Hepatocyte (in vitro differentiated cells): ENCODE results near the gene CLEC4M. TPM values are rescaled to one million over a fixed set of nuclear protein-coding genes. Genes with fewer than 3 reads are reported as not detected.

Experiments used
- DNase-seq: peaks from one replicate; pipeline ENCODE4 v3.0.0-alpha.2; 2016; ENCODE audit warnings: low spot score
- H2AFZ ChIP-seq: fragments of 200-600 bp; sonication (generic); 2 replicates; pipeline ENCODE4 v1.6.0; 2016; ENCODE audit warnings: antibody characterized with exemption, mild to moderate bottlenecking
- H3K27ac ChIP-seq: fragments of 200-600 bp; sonication (generic); 2 replicates; pipeline ENCODE4 v1.5.1; 2016; ENCODE audit warnings: mild to moderate bottlenecking
- H3K27me3 ChIP-seq: fragments of 200-600 bp; sonication (generic); 2 replicates; pipeline ENCODE4 v1.6.1; 2016
- H3K36me3 ChIP-seq: fragments of 200-600 bp; sonication (generic); replicated peaks from 2 replicates; pipeline ENCODE4 v1.5.1; 2016; ENCODE audit warnings: low read depth; ENCODE audit not compliant: insufficient read depth
- H3K4me1 ChIP-seq: fragments of 200-600 bp; sonication (generic); 2 replicates; pipeline ENCODE4 v1.5.1; 2016; ENCODE audit warnings: mild to moderate bottlenecking, moderate library complexity; ENCODE audit not compliant: insufficient read depth
- H3K4me2 ChIP-seq: fragments of 200-600 bp; sonication (generic); 2 replicates; pipeline ENCODE4 v1.6.0; 2016
- H3K4me3 ChIP-seq: fragments of 200-600 bp; sonication (generic); 2 replicates; pipeline ENCODE4 v1.5.1; 2016; ENCODE audit warnings: mild to moderate bottlenecking
- H3K79me2 ChIP-seq: fragments of 200-600 bp; sonication (generic); 2 replicates; pipeline ENCODE4 v1.6.0; 2017; ENCODE audit warnings: mild to moderate bottlenecking
- H3K9me2 ChIP-seq: fragments of 200-600 bp; sonication (generic); replicated peaks from 2 replicates; pipeline ENCODE4 v1.6.0; 2017; ENCODE audit warnings: mild to moderate bottlenecking; ENCODE audit not compliant: insufficient read depth
- H3K9me3 ChIP-seq: fragments of 200-600 bp; sonication (generic); 2 replicates; pipeline ENCODE4 v1.5.1; 2016; ENCODE audit warnings: low read depth, mild to moderate bottlenecking
- H4K20me1 ChIP-seq: fragments of 200-600 bp; sonication (generic); 2 replicates; pipeline ENCODE4 v1.6.0; 2016; ENCODE audit warnings: mild to moderate bottlenecking; ENCODE audit not compliant: insufficient read depth, poor library complexity, severe bottlenecking
- EZH2 ChIP-seq: fragments of 200-600 bp; sonication (generic); IDR thresholded peaks from 2 replicates; pipeline ENCODE4 v1.6.1; 2016; ENCODE audit warnings: antibody characterized with exemption, mild to moderate bottlenecking, borderline replicate concordance
- EZH2phosphoT487 ChIP-seq: fragments of 200-600 bp; sonication (generic); IDR thresholded peaks from one replicate; pipeline ENCODE4 v1.6.1; 2018; ENCODE audit warnings: antibody characterized with exemption, mild to moderate bottlenecking, low read depth, moderate library complexity; ENCODE audit not compliant: unreplicated experiment, severe bottlenecking
- WGBS: methylation state at CpG from one replicate; pipeline ENCODE4 v1.1.6; 2016; ENCODE audit warnings: low lambda C conversion rate; ENCODE audit errors: missing lambda C conversion rate; 5-methylcytosine and 5-hydroxymethylcytosine counted together
- polyA plus RNA-seq: library from polyadenylated mRNA; unstranded; fragments of >200 nt; fragmentation: Nextera tagmentation; extraction: Ambion mirVana; gene quantifications from 2 replicates; pipeline ENCODE4 v1.2.1, GENCODE V29; 2016
- total RNA-seq: library from RNA; depleted of rRNA; stranded (reverse); fragments of >200 nt; gene quantifications from 2 replicates; pipeline ENCODE4 v1.2.3, GENCODE V29; 2014
- TF ChIP-seq, protein P1 (sequence below): fragments of 200-600 bp; sonication (generic); IDR thresholded peaks from 2 replicates; pipeline ENCODE4 v1.5.1; 2016; ENCODE audit warnings: antibody characterized with exemption, mild to moderate bottlenecking; ENCODE audit not compliant: poor library complexity

CLEC4M gene
- total and polyA plus RNA-seq, 2 experiments from 2014 or later, result 0.07 TPM; not detected in 1

DNA sequence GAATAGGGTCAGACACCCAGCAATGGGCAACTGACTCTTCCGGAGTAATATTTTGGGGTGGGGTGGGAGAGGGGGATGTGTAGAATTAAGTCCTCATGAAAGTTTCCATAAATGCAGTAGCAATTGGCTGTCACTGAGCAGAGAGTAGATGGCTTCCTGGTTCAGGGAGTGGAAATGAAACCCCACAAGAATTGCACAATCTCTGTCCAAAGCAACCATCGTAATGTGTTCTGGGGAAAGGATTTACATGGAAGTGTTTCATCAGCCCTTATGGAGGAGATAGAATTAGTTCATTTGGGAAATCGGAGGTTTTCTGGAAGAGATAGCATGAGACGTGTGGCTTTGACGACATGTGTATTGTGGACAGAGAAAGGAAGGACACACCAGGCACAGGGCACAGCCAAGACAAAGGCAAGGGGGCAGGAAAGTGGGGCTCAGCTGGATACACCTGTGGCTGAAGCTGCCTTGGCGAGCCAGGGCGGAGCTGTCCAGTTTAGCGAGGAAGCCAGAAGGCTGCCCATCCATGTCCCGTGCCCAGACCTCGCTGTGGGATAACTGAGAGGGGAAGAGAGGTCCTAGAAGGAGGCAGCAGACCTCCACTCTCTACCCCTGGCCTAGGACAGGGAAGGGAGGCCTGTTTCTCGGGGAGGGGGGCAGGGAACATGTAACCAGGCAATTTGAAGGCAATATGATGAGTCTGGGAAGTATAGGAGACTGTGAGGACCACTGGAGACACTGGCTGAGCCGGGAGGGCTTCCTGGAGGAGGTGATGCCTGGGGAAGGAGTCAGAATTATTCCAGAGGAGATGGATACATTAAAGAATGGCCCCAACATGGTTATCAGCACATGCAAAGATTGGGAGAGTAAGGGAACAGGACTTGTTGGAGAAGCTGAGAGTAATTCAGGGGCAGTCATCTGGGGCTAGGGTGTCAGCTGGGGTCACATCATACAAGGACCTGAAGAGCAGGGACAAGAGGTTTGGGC, 28.5 kb upstream of the CLEC4M start:
- H2AFZ ChIP-seq, result no peak overlapping the region
- H3K27ac ChIP-seq, result no peak overlapping the region
- no peaks in the 10 kb centered on the region for H3K36me3 ChIP-seq
- H3K4me3 ChIP-seq, result no peak overlapping the region
- TF ChIP-seq, protein P1, sequence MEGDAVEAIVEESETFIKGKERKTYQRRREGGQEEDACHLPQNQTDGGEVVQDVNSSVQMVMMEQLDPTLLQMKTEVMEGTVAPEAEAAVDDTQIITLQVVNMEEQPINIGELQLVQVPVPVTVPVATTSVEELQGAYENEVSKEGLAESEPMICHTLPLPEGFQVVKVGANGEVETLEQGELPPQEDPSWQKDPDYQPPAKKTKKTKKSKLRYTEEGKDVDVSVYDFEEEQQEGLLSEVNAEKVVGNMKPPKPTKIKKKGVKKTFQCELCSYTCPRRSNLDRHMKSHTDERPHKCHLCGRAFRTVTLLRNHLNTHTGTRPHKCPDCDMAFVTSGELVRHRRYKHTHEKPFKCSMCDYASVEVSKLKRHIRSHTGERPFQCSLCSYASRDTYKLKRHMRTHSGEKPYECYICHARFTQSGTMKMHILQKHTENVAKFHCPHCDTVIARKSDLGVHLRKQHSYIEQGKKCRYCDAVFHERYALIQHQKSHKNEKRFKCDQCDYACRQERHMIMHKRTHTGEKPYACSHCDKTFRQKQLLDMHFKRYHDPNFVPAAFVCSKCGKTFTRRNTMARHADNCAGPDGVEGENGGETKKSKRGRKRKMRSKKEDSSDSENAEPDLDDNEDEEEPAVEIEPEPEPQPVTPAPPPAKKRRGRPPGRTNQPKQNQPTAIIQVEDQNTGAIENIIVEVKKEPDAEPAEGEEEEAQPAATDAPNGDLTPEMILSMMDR, result no peak
- TF ChIP-seq EZH2, result no peak
- no peak for TF ChIP-seq EZH2phosphoT487
- 60% methylated on average over 12 of the region's 12 CpGs for WGBS
- no peaks in the 10 kb centered on the region for H3K9me2 ChIP-seq
- H3K4me2 ChIP-seq, result no peak overlapping the region
- no peaks in the 10 kb centered on the region for H3K4me1 ChIP-seq
- DNase-seq, result no peak
- peaks cover 38% of the 10 kb centered on the region for H3K27me3 ChIP-seq
- H4K20me1 ChIP-seq, result no peaks in the 10 kb centered on the region
- no peaks in the 10 kb centered on the region for H3K79me2 ChIP-seq
- H3K9me3 ChIP-seq, result no peaks in the 10 kb centered on the region

DNA sequence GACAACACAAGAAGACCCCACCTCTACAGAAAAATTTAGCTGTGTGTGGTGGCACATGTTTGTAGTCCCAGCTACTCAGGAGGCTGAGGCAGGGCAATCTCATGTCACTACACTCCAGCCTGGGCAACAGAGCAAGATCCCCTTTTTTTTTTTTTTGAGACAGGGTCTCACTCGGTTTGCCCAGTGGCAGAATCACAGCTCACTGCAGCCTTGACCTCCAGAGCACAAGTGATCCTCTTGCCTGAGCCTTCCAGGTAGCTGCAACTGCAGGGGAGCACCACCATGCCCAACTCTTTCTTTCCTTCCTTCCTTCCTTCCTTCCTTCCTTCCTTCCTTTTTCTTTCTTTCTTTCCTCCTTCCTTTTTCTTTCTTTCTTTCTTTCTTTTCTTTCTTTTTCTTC, 26.9 kb upstream of the CLEC4M start:
- no peak overlapping the region for H2AFZ ChIP-seq
- 70% methylated on average over 1 of the region's 1 CpG for WGBS
- DNase-seq, result no peak
- no peaks in the 10 kb centered on the region for H4K20me1 ChIP-seq
- peaks cover 24% of the 10 kb centered on the region for H3K27me3 ChIP-seq
- H3K4me2 ChIP-seq, result no peak overlapping the region
- H3K9me2 ChIP-seq, result no peaks in the 10 kb centered on the region
- TF ChIP-seq EZH2phosphoT487 (no peak), EZH2 (no peak)
- TF ChIP-seq, protein P1, result no peak
- H3K4me3 ChIP-seq, result no peak overlapping the region
- H3K79me2 ChIP-seq, result no peaks in the 10 kb centered on the region
- no peaks in the 10 kb centered on the region for H3K36me3 ChIP-seq
- no peaks in the 10 kb centered on the region for H3K9me3 ChIP-seq
- H3K4me1 ChIP-seq, result no peaks in the 10 kb centered on the region
- H3K27ac ChIP-seq, result no peak overlapping the region

DNA sequence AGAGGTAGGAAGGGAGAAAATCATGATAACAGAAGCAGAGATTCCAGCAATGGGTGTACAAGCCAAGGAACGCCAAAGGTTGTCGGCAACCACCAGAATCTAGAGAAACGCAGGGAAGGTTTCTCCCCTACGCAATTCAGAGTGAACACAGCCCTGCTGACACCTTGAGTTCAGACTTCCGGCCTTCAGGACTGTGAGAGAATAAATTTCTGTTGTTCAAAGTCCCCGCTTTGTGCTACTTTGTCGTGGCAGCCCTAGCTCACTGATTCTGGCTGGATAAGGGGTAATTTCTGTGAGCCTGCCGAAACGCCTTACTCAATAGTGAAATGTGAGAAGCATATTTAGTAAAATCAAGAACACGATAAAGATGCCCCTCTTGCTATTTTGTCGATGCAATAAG, 25.8 kb upstream of the CLEC4M start:
- no peak overlapping the region for H3K4me3 ChIP-seq
- no peaks in the 10 kb centered on the region for H3K4me1 ChIP-seq
- 87% methylated on average over 11 of the region's 11 CpGs for WGBS
- H3K27me3 ChIP-seq, result peaks cover 13% of the 10 kb centered on the region
- no peaks in the 10 kb centered on the region for H4K20me1 ChIP-seq
- H3K4me2 ChIP-seq, result no peak overlapping the region
- no peaks in the 10 kb centered on the region for H3K79me2 ChIP-seq
- no peaks in the 10 kb centered on the region for H3K36me3 ChIP-seq
- DNase-seq, result no peak
- TF ChIP-seq EZH2 (no peak), EZH2phosphoT487 (no peak)
- TF ChIP-seq, protein P1, result no peak
- H2AFZ ChIP-seq, result no peak overlapping the region
- no peaks in the 10 kb centered on the region for H3K9me2 ChIP-seq
- no peaks in the 10 kb centered on the region for H3K9me3 ChIP-seq
- H3K27ac ChIP-seq, result no peak overlapping the region
